Upper lobe of left lung (tissue), 4 donors: ENCODE measurements around the gene VEGFB.

Source experiments
- EP300 ChIP-seq, 4 donors: sonication (generic); formaldehyde crosslinking; IDR thresholded peaks; one replicate each; pipeline ENCODE4 v1.5.1; 2017; ENCODE audit warnings: antibody characterized with exemption in 4 of 4, control low read depth in 2 of 4
- POLR2A ChIP-seq, 4 donors: fragments of 450-650 bp; IDR thresholded peaks; one replicate each; pipeline ENCODE4 v1.5.1; 2016 to 2017; ENCODE audit warnings: antibody characterized with exemption in 4 of 4, mild to moderate bottlenecking in 2 of 4
- POLR2AphosphoS5 ChIP-seq, 2 donors: sonication (generic); formaldehyde crosslinking; IDR thresholded peaks; one replicate each; pipeline ENCODE4 v1.5.1; 2017; ENCODE audit warnings: antibody characterized with exemption in 2 of 2
- TF ChIP-seq, protein P1 (sequence below), 6 experiments: fragments of 450-650 bp in 4 of 6; fragments of 200-600 bp in 2 of 6; sonication (generic) in 2 of 6; IDR thresholded peaks; one replicate each; pipeline ENCODE4 v1.5.1; 2016 to 2019; ENCODE audit warnings: antibody characterized with exemption in 6 of 6

GRCh38 chr11:64223001-64223651, 11.3 kb upstream of the VEGFB start:
- TF ChIP-seq, protein P1, sequence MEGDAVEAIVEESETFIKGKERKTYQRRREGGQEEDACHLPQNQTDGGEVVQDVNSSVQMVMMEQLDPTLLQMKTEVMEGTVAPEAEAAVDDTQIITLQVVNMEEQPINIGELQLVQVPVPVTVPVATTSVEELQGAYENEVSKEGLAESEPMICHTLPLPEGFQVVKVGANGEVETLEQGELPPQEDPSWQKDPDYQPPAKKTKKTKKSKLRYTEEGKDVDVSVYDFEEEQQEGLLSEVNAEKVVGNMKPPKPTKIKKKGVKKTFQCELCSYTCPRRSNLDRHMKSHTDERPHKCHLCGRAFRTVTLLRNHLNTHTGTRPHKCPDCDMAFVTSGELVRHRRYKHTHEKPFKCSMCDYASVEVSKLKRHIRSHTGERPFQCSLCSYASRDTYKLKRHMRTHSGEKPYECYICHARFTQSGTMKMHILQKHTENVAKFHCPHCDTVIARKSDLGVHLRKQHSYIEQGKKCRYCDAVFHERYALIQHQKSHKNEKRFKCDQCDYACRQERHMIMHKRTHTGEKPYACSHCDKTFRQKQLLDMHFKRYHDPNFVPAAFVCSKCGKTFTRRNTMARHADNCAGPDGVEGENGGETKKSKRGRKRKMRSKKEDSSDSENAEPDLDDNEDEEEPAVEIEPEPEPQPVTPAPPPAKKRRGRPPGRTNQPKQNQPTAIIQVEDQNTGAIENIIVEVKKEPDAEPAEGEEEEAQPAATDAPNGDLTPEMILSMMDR (IDR thresholded peaks at IDR 0.05), result no peak
- TF ChIP-seq POLR2A (IDR thresholded peaks at IDR 0.05) (no peak), POLR2AphosphoS5 (IDR thresholded peaks at IDR 0.05) (no peak), EP300 (IDR thresholded peaks at IDR 0.05) (no peak)
